A673 (cell line): Measurements from ENCODE around the gene TRIM37.

ENCODE experiments used
- CTCF ChIP-seq: fragments of 300-800, 200-600 bp; sonication (generic); conservative IDR thresholded peaks from 2 replicates; pipeline ENCODE4 v1.5.1; 2017; ENCODE audit warnings: low read depth, mild to moderate bottlenecking, antibody characterized with exemption, low read length, moderate library complexity, mixed read lengths
- EZH2 ChIP-seq: fragments of 200-600 bp; sonication (generic); IDR thresholded peaks from 2 replicates; pipeline ENCODE4 v1.6.1; 2017; ENCODE audit warnings: borderline replicate concordance, low read depth, mild to moderate bottlenecking, mixed read lengths, antibody characterized with exemption, low read length; ENCODE audit not compliant: poor library complexity, severe bottlenecking

GRCh38 chr17:58969612-58970011 is 137.1 kb downstream of the TRIM37 start:
- TF ChIP-seq CTCF: no peak
- TF ChIP-seq EZH2: no peak
